NOMO-1 treated with dmso at 0.1 percent for 144 hours (cell line): ENCODE results near the gene PARD6G.
"Not testable (repeated sequence)": the region's sequence is repeated elsewhere in the genome, so short reads cannot be mapped to it uniquely, and the experiment has no call there.

Experiments used
- DNase-seq: peaks from one replicate; lab custom pipeline; 2025; ENCODE audit not compliant: unreplicated experiment; lab: John Stamatoyannopoulos, UW

PARD6G gene

GRCh38 chr18:80175451-80176204 is 71.7 kb downstream of the PARD6G start:
- no peak for DNase-seq

GRCh38 chr18:80173060-80173459 is 74.3 kb downstream of the PARD6G start:
- no peak for DNase-seq

GRCh38 chr18:80172056-80172455 is 75.3 kb downstream of the PARD6G start:
- no peak for DNase-seq

GRCh38 chr18:80171054-80171872 is 76.1 kb downstream of the PARD6G start:
- no peak for DNase-seq

- no peak for DNase-seq
Measured at GRCh38 chr18:80170395-80171053, 76.8 kb downstream of the PARD6G start.

- DNase-seq, result no peak
Measured at GRCh38 chr18:80169607-80170006, 77.7 kb downstream of the PARD6G start.

GRCh38 chr18:80168982-80169381 is 78.3 kb downstream of the PARD6G start:
- DNase-seq, result no peak

GRCh38 chr18:80168346-80168745 is 79.0 kb downstream of the PARD6G start:
- no peak for DNase-seq

- no peak for DNase-seq
Measured at GRCh38 chr18:80167931-80168330, 79.4 kb downstream of the PARD6G start.

- DNase-seq, result no peak
Measured at GRCh38 chr18:80167331-80167730, 80.0 kb downstream of the PARD6G start.

- no peak for DNase-seq
Measured at GRCh38 chr18:80166725-80167124, 80.6 kb downstream of the PARD6G start.

GRCh38 chr18:80166240-80166639 is 81.1 kb downstream of the PARD6G start:
- DNase-seq, result no peak

GRCh38 chr18:80164727-80165355 is 82.5 kb downstream of the PARD6G start:
- DNase-seq, result not testable (repeated sequence)

GRCh38 chr18:80163183-80163582 is 84.1 kb downstream of the PARD6G start:
- DNase-seq, result no peak

- DNase-seq, result no peak
Measured at GRCh38 chr18:80161781-80162417, 85.4 kb downstream of the PARD6G start.

- no peak for DNase-seq
Measured at GRCh38 chr18:80159713-80160636, 87.3 kb downstream of the PARD6G start.

GRCh38 chr18:80158365-80158764 is 88.9 kb downstream of the PARD6G start:
- no peak for DNase-seq

GRCh38 chr18:80157708-80158343 is 89.5 kb downstream of the PARD6G start:
- DNase-seq, result no peak

- no peak for DNase-seq
Measured at GRCh38 chr18:80154293-80154692, 93.0 kb downstream of the PARD6G start.
